GM18867 (cell line): ENCODE measurements around the gene DNASE2B.

ENCODE experiments used
- ATAC-seq: cut with Tn5 transposase; IDR thresholded peaks from one replicate; pipeline ENCODE4 v1.9.1; 2021; ENCODE audit warnings: mild to moderate bottlenecking, moderate library complexity; ENCODE audit not compliant: unreplicated experiment

DNASE2B gene

GRCh38 chr1:84373436-84374141 is 24.7 kb upstream of the DNASE2B start:
- ATAC-seq = no peak

- ATAC-seq = no peak
These were observed 23.1 kb upstream of the DNASE2B start for GRCh38 chr1:84374991-84375696.

GRCh38 chr1:84376000-84376910 is 22.0 kb upstream of the DNASE2B start:
- no peak for ATAC-seq

GRCh38 chr1:84377480-84378095 is 20.7 kb upstream of the DNASE2B start:
- ATAC-seq = no peak

- no peak for ATAC-seq
These were observed 19.0 kb upstream of the DNASE2B start for GRCh38 chr1:84379138-84379916.

GRCh38 chr1:84379917-84380180 is 18.4 kb upstream of the DNASE2B start:
- ATAC-seq = no peak

- ATAC-seq = no peak
These were observed 16.2 kb upstream of the DNASE2B start for GRCh38 chr1:84382127-84382526.

- no peak for ATAC-seq
These were observed 12.9 kb upstream of the DNASE2B start for GRCh38 chr1:84385347-84385746.

GRCh38 chr1:84386716-84387479 is 11.4 kb upstream of the DNASE2B start:
- no peak for ATAC-seq

GRCh38 chr1:84387480-84388163 is 10.7 kb upstream of the DNASE2B start:
- no peak for ATAC-seq

GRCh38 chr1:84390226-84390625 is 8.1 kb upstream of the DNASE2B start:
- ATAC-seq = no peak

GRCh38 chr1:84401156-84401555 is 2.9 kb downstream of the DNASE2B start:
- no peak for ATAC-seq

GRCh38 chr1:84402060-84402459 is 3.8 kb downstream of the DNASE2B start:
- ATAC-seq = no peak

GRCh38 chr1:84402501-84402900 is 4.2 kb downstream of the DNASE2B start:
- ATAC-seq = no peak

GRCh38 chr1:84403347-84403746 is 5.1 kb downstream of the DNASE2B start:
- ATAC-seq = no peak

- ATAC-seq = no peak
These were observed 8.1 kb downstream of the DNASE2B start for GRCh38 chr1:84406346-84406861.

- ATAC-seq = no peak
These were observed 9.2 kb downstream of the DNASE2B start for GRCh38 chr1:84407524-84407923.

GRCh38 chr1:84407958-84408422 is 9.7 kb downstream of the DNASE2B start:
- no peak for ATAC-seq

GRCh38 chr1:84409888-84410287 is 11.6 kb downstream of the DNASE2B start:
- ATAC-seq = no peak
